GM12878 (cell line): ENCODE data around the gene PPP1R3C. TPM values are rescaled to one million over a fixed set of nuclear protein-coding genes. Genes with fewer than 3 reads are reported as not detected.

Source experiments
- ATAC-seq: fragments of 200-7000 bp; cut with Tn5 transposase; 3 replicates; pipeline ENCODE4 v1.9.1; 2020; ENCODE audit warnings: mild to moderate bottlenecking, moderate library complexity
- BruUV-seq: library from RNA; stranded (reverse); fragments of 400-500 nt; replicated peaks from 2 replicates; lab custom pipeline; 2021; lab: Mats Ljungman, UMichigan
- CTCF ChIA-PET: fragments of 300-600 bp; sonication (Branson Sonifier 250); formaldehyde crosslinking; extraction: SDS; loops from one replicate; lab custom pipeline; 2021; ENCODE audit warnings: inconsistent platforms; lab: Yijun Ruan, JAX
- POLR2A ChIA-PET: fragments of 350-600 bp; formaldehyde crosslinking; extraction: SDS; loops from one replicate; lab custom pipeline; 2021; ENCODE audit warnings: inconsistent platforms; lab: Charles Lee
- RAD21 ChIA-PET: fragments of 300-600 bp; sonication (Branson Sonifier 250); formaldehyde crosslinking; loops from one replicate; lab custom pipeline; 2023; ENCODE audit warnings: antibody characterized with exemption; ENCODE audit not compliant: unreplicated experiment; lab: Charles Lee
- SMC1A ChIA-PET: fragments of 300-600 bp; sonication (Branson Sonifier 250); formaldehyde crosslinking; loops from one replicate; lab custom pipeline; 2023; ENCODE audit not compliant: unreplicated experiment, uncharacterized antibody; lab: Charles Lee
- DNase-seq: peaks from one replicate; pipeline ENCODE4 v3.0.0-alpha.2; 2011; ENCODE audit warnings: low read depth, low spot score
- FAIRE-seq: peaks from 3 replicates; lab custom pipeline; 2011; peaks lifted over from hg19 to GRCh38; lab: Jason Lieb, UNC
- H2AFZ ChIP-seq: 2 replicates; pipeline ENCODE4 v1.6.0; 2011; ENCODE audit warnings: low read depth, low read length, control low read depth; ENCODE audit not compliant: control insufficient read depth
- H3K27ac ChIP-seq: 2 replicates; pipeline ENCODE4 v1.5.1; 2011; ENCODE audit warnings: control low read depth; ENCODE audit not compliant: control insufficient read depth, insufficient read depth
- H3K27me3 ChIP-seq, 2 experiments: replicated peaks in 1 of 2; 2 replicates each; pipeline versions ENCODE4 v1.6.0 to v1.6.1; 2011; ENCODE audit warnings: low read length in 1 of 2; ENCODE audit not compliant: control insufficient read depth in 2 of 2, insufficient read depth in 2 of 2
- H3K36me3 ChIP-seq, 2 experiments: 2 replicates each; pipeline ENCODE4 v1.5.1; 2011; ENCODE audit warnings: low read length in 1 of 2; ENCODE audit not compliant: control insufficient read depth in 2 of 2, insufficient read depth in 2 of 2
- H3K4me1 ChIP-seq: 2 replicates; pipeline ENCODE4 v1.6.1; 2011; ENCODE audit warnings: mild to moderate bottlenecking, low read length, moderate library complexity, mixed read lengths; ENCODE audit not compliant: control insufficient read depth, insufficient read depth
- H3K4me2 ChIP-seq: 2 replicates; pipeline ENCODE4 v1.6.0; 2011; ENCODE audit warnings: control low read depth; ENCODE audit not compliant: control insufficient read depth, insufficient read depth
- H3K4me3 ChIP-seq: fragments of 200-600 bp; sonication (generic); 2 replicates; pipeline ENCODE4 v1.5.1; 2016
- H3K79me2 ChIP-seq: 2 replicates; pipeline ENCODE4 v1.6.0; 2011; ENCODE audit warnings: low read length; ENCODE audit not compliant: control insufficient read depth, insufficient read depth
- H3K9ac ChIP-seq: 2 replicates; pipeline ENCODE4 v1.8.0; 2011; ENCODE audit warnings: low read length, control low read depth, mixed read lengths; ENCODE audit not compliant: control insufficient read depth, insufficient read depth
- H3K9me3 ChIP-seq: replicated peaks from 3 replicates; pipeline ENCODE4 v1.5.1; 2011; ENCODE audit warnings: mild to moderate bottlenecking, low read length; ENCODE audit not compliant: control insufficient read depth, insufficient read depth
- H4K20me1 ChIP-seq: 2 replicates; pipeline ENCODE4 v1.6.0; 2011; ENCODE audit not compliant: control insufficient read depth, insufficient read depth
- EGR1 ChIP-seq, 2 experiments: IDR thresholded peaks; 1 replicate in 1 of 2; 2 replicates in 1 of 2; pipeline ENCODE4 v1.6.1; 2011 to 2012; ENCODE audit warnings: low read depth in 2 of 2, low read length in 2 of 2, borderline replicate concordance in 1 of 2, mild to moderate bottlenecking in 1 of 2, moderate library complexity in 1 of 2
- POLR2AphosphoS2 ChIP-seq: IDR thresholded peaks from 2 replicates; pipeline ENCODE4 v1.6.1; 2011; ENCODE audit warnings: low read depth, mild to moderate bottlenecking, low read length, improper control_type of control experiment, moderate library complexity
- POLR2AphosphoS5 ChIP-seq: IDR thresholded peaks from 2 replicates; pipeline ENCODE4 v1.6.1; 2011; ENCODE audit warnings: mild to moderate bottlenecking, low read length, inconsistent platforms
- RELB ChIP-seq: fragments of 450-650 bp; IDR thresholded peaks from 2 replicates; pipeline ENCODE4 v1.6.1; 2017; ENCODE audit warnings: low read depth, mild to moderate bottlenecking, moderate library complexity
- ZBTB40 ChIP-seq: fragments of 450-650 bp; IDR thresholded peaks from 2 replicates; pipeline ENCODE4 v1.6.1; 2016; ENCODE audit warnings: mild to moderate bottlenecking, moderate library complexity, borderline replicate concordance
- ZNF274 ChIP-seq: IDR thresholded peaks from one replicate; pipeline ENCODE4 v1.8.0; 2011; ENCODE audit not compliant: insufficient read length, insufficient read depth
- WGBS: methylation state at CpG from one replicate; pipeline ENCODE4 v1.1.6; 2016; ENCODE audit warnings: low lambda C conversion rate; ENCODE audit not compliant: insufficient replicate concordance, insufficient coverage; ENCODE audit errors: missing lambda C conversion rate; 5-methylcytosine and 5-hydroxymethylcytosine counted together
- in situ Hi-C: fragments of 300-500 bp; cut with MboI; formaldehyde crosslinking; loops from 9 replicates; pipeline ENCODE4 v1.14.3; 2018; ENCODE audit warnings: mixed read lengths
- intact Hi-C: fragments of 100-400 bp; cut with micrococcal nuclease; formaldehyde crosslinking; loops from one replicate; pipeline ENCODE4 v1.14.2; 2022; ENCODE audit not compliant: unreplicated experiment
- polyA plus RNA-seq, 11 experiments: library from polyadenylated mRNA; depleted of rRNA in 4 of 11; unstranded in 6 of 11; stranded (reverse) in 5 of 11; fragments of >200 nt; fragmentation: Nextera tagmentation in 4 of 11; fragmentation: Illumina TruSeq in 1 of 11; extraction: Ambion mirVana in 4 of 11; extraction: Trizol in 1 of 11; gene quantifications; 1 replicate in 1 of 11; 2 replicates in 10 of 11; pipeline versions ENCODE4 v1.2.1 to v1.2.3, GENCODE V29; 2011 to 2016; ENCODE audit warnings: inconsistent platforms in 2 of 11, missing spikeins in 2 of 11, low read depth in 1 of 11
- total RNA-seq, 4 experiments: library from RNA; depleted of rRNA in 3 of 4; stranded (reverse); fragments of >200 nt in 3 of 4; fragmentation: Illumina TruSeq in 1 of 4; extraction: Trizol in 1 of 4; gene quantifications; 2 replicates each; pipeline versions ENCODE4 v1.2.1 to v1.2.3, GENCODE V29; 2013 to 2021

The PPP1R3C gene
- total and polyA plus RNA-seq, 10 of the 15 experiments (the other 5 are each of a cell fraction or from before 2014, with no cell fraction given) = 0.01 to 0.08 (median 0.04) TPM; not detected in 6

- no peak for TF ChIP-seq ZBTB40
- TF ChIP-seq POLR2AphosphoS2 = no peak
Observed at GRCh38 chr10:91590904-91591796, 41.7 kb downstream of the PPP1R3C start (continued).

- RAD21 ChIA-PET = no interaction called here
- H3K27ac ChIP-seq = no peak overlapping the region
- DNase-seq (no peak), ATAC-seq (no peak), FAIRE-seq (no peak)
- H3K79me2 ChIP-seq = no peaks in the 10 kb centered on the region
- WGBS = 33% methylated on average over 6 of the region's 7 CpGs
- in situ Hi-C loops = no loop called here
- H3K9me3 ChIP-seq = no peaks in the 10 kb centered on the region
- SMC1A ChIA-PET = no interaction called here
- CTCF ChIA-PET = no interaction called here
- intact Hi-C loops = no loop called here
- POLR2A ChIA-PET = no interaction called here
- H2AFZ ChIP-seq = no peak overlapping the region
- no peak overlapping the region for H3K4me3 ChIP-seq
- peaks cover 2 to 3% of the 10 kb centered on the region in 2 experiments for H3K27me3 ChIP-seq
- no peak overlapping the region for H3K9ac ChIP-seq
- H3K4me1 ChIP-seq = no peaks in the 10 kb centered on the region
- no TSS peak for BruUV-seq
- H4K20me1 ChIP-seq = no peaks in the 10 kb centered on the region
- H3K4me2 ChIP-seq = no peak overlapping the region
- no peaks in the 10 kb centered on the region for H3K36me3 ChIP-seq
- TF ChIP-seq ZBTB40 (no peak), ZNF274 (no peak), EGR1 (IDR thresholded peaks at IDR 0.05; ENCODE audit: borderline replicate concordance in 1 of 2, low read depth in 2 of 2, low read length in 2 of 2) (no peak), RELB (no peak), POLR2AphosphoS5 (no peak)
Observed at GRCh38 chr10:91590142-91590903, 42.5 kb downstream of the PPP1R3C start.
